Activated CD8-positive, alpha-beta memory T cell treated with anti-CD3 and anti-CD28 coated beads for 4 hours (primary cell): Measurements from ENCODE around the gene ZAP70.

ENCODE experiments used
- DNase-seq, 2 donors: peaks; one replicate each; pipeline ENCODE4 v3.0.0-alpha.2; 2020; ENCODE audit warnings: low read depth in 2 of 2

ZAP70 gene

GRCh38 chr2:97717613-97717995 is 4.2 kb downstream of the ZAP70 start:
- DNase-seq, result no peak

GRCh38 chr2:97718051-97718882 is 4.9 kb downstream of the ZAP70 start:
- peak; percentile 53 to 65 for DNase-seq

- no peak for DNase-seq
These were observed 5.6 kb downstream of the ZAP70 start for GRCh38 chr2:97718942-97719341.

- DNase-seq, result no peak
These were observed 6.2 kb downstream of the ZAP70 start for GRCh38 chr2:97719362-97720155.

- DNase-seq, result no peak
These were observed 7.4 kb downstream of the ZAP70 start for GRCh38 chr2:97720746-97721145.

GRCh38 chr2:97722227-97722626 is 8.9 kb downstream of the ZAP70 start:
- no peak for DNase-seq

- DNase-seq, result no peak
These were observed 10.0 kb downstream of the ZAP70 start for GRCh38 chr2:97723156-97724072.

- DNase-seq, result no peak
These were observed 10.7 kb downstream of the ZAP70 start for GRCh38 chr2:97724073-97724410.

GRCh38 chr2:97724501-97724900 is 11.1 kb downstream of the ZAP70 start:
- DNase-seq, result no peak

- DNase-seq, result no peak
These were observed 11.7 kb downstream of the ZAP70 start for GRCh38 chr2:97724946-97725688.

GRCh38 chr2:97726261-97727064 is 13.1 kb downstream of the ZAP70 start:
- no peak for DNase-seq

- DNase-seq, result no peak
These were observed 13.9 kb downstream of the ZAP70 start for GRCh38 chr2:97727296-97727695.

GRCh38 chr2:97728091-97728731 is 14.8 kb downstream of the ZAP70 start:
- DNase-seq, result no peak

GRCh38 chr2:97730245-97730644 is 16.9 kb downstream of the ZAP70 start:
- no peak for DNase-seq

- DNase-seq, result no peak
These were observed 18.1 kb downstream of the ZAP70 start for GRCh38 chr2:97731274-97732020.

- DNase-seq, result no peak
These were observed 19.3 kb downstream of the ZAP70 start for GRCh38 chr2:97732436-97733340.

- DNase-seq, result no peak
These were observed 20.1 kb downstream of the ZAP70 start for GRCh38 chr2:97733341-97734035.
